NCI-H1436 (cell line): Measurements from ENCODE around the gene ZACN.
"Not testable (repeated sequence)": the region's sequence is repeated elsewhere in the genome, so short reads cannot be mapped to it uniquely, and the experiment has no call there.

ENCODE experiments used
- DNase-seq: peaks from one replicate; lab custom pipeline; 2025; lab: John Stamatoyannopoulos, UW

The ZACN gene

GRCh38 chr17:76053246-76054111 is 25.5 kb upstream of the ZACN start:
- DNase-seq: no peak

- DNase-seq: no peak
Observed at GRCh38 chr17:76054112-76054476, 24.9 kb upstream of the ZACN start.

GRCh38 chr17:76056882-76057281 is 22.1 kb upstream of the ZACN start:
- DNase-seq: no peak

GRCh38 chr17:76058264-76058663 is 20.7 kb upstream of the ZACN start:
- DNase-seq: not testable (repeated sequence)

GRCh38 chr17:76063875-76064546 is 15.0 kb upstream of the ZACN start:
- no peak for DNase-seq

- no peak for DNase-seq
Observed at GRCh38 chr17:76065775-76066174, 13.2 kb upstream of the ZACN start.

- no peak for DNase-seq
Observed at GRCh38 chr17:76071531-76072147, 7.3 kb upstream of the ZACN start.

- peak; percentile 86 for DNase-seq
Observed at GRCh38 chr17:76072148-76072858, 6.7 kb upstream of the ZACN start, which contains the start of gene SRP68. TSS of gene SRP68 (minus strand) at chr17:76072517. CDS start at chr17:76072491, 26 bp downstream.

- DNase-seq: no peak
Observed at GRCh38 chr17:76074390-76075363, 4.3 kb upstream of the ZACN start, which contains the start of gene GALR2. TSS of gene GALR2 (plus strand) at chr17:76074781. CDS start at chr17:76074884, 103 bp downstream.

- DNase-seq: no peak
Observed at GRCh38 chr17:76075364-76076145, 3.4 kb upstream of the ZACN start.

- DNase-seq: no peak
Observed at GRCh38 chr17:76076146-76076764, 2.7 kb upstream of the ZACN start.

GRCh38 chr17:76076765-76077583 is 2.0 kb upstream of the ZACN start:
- DNase-seq: no peak

GRCh38 chr17:76077584-76078110 is 1.3 kb upstream of the ZACN start:
- DNase-seq: no peak

GRCh38 chr17:76078370-76078769 is 612 bp upstream of the ZACN start:
- DNase-seq: not testable (repeated sequence)

- DNase-seq: no peak
Observed at GRCh38 chr17:76079535-76079955, 563 bp downstream of the ZACN start.

GRCh38 chr17:76079956-76080767 is 1.2 kb downstream of the ZACN start:
- no peak for DNase-seq

GRCh38 chr17:76080768-76081287 is 1.8 kb downstream of the ZACN start:
- DNase-seq: no peak
